Astrocyte (in vitro differentiated cells and primary cell): Measurements from ENCODE around the gene ZBTB7C.

Experiments used
- CTCF ChIP-seq: IDR thresholded peaks from 2 replicates; pipeline ENCODE4 v1.5.1; 2011; ENCODE audit warnings: low read depth, mild to moderate bottlenecking, inconsistent platforms, low read length, moderate library complexity; ENCODE audit not compliant: insufficient read depth
- EZH2 ChIP-seq: IDR thresholded peaks from 2 replicates; pipeline ENCODE4 v1.6.1; 2012; ENCODE audit warnings: mild to moderate bottlenecking, low read length, inconsistent platforms; ENCODE audit not compliant: insufficient read depth

- TF ChIP-seq CTCF (no peak), EZH2 (no peak)
Observed at GRCh38 chr18:48456838-48457237, 47.7 kb upstream of the ZBTB7C start.
